NB4 (cell line): ENCODE data around the gene ARX.

ENCODE experiments used
- DNase-seq: peaks from one replicate; pipeline ENCODE4 v3.0.0; 2010; ENCODE audit warnings: low read depth
- H3K4me3 ChIP-seq: one replicate; pipeline ENCODE4 v1.5.1; 2011; ENCODE audit warnings: mild to moderate bottlenecking, low read depth, low read length, moderate library complexity
- CTCF ChIP-seq: IDR thresholded peaks from one replicate; pipeline ENCODE4 v1.5.1; 2012; ENCODE audit warnings: low read depth, low read length
- MAX ChIP-seq: IDR thresholded peaks from 2 replicates; pipeline ENCODE4 v1.6.1; 2011; ENCODE audit warnings: low read depth, low read length
- MYC ChIP-seq: IDR thresholded peaks from 2 replicates; pipeline ENCODE4 v1.6.1; 2011; ENCODE audit warnings: low read depth, low read length
- POLR2A ChIP-seq: IDR thresholded peaks from 2 replicates; pipeline ENCODE4 v1.6.1; 2011; ENCODE audit warnings: mild to moderate bottlenecking; ENCODE audit not compliant: insufficient read length; ENCODE audit errors: extremely low read depth

ARX gene

GRCh38 chrX:25043192-25043591 lies 27.4 kb upstream of the ARX start:
- no peak overlapping the region for H3K4me3 ChIP-seq
- DNase-seq = no peak
- no peak for TF ChIP-seq POLR2A
- no peak for TF ChIP-seq MAX

- no peak for DNase-seq
- no peak overlapping the region for H3K4me3 ChIP-seq
- TF ChIP-seq POLR2A (no peak), CTCF (no peak), MAX (no peak), MYC (no peak)
Measured at GRCh38 chrX:25039036-25039435, 23.3 kb upstream of the ARX start.

GRCh38 chrX:25034889-25035288 lies 19.1 kb upstream of the ARX start:
- no peak for TF ChIP-seq POLR2A
- TF ChIP-seq MYC = no peak
- TF ChIP-seq CTCF = no peak
- no peak for TF ChIP-seq MAX
- DNase-seq = no peak

GRCh38 chrX:25029288-25029825 lies 13.6 kb upstream of the ARX start:
- no peak overlapping the region for H3K4me3 ChIP-seq
- no peak for TF ChIP-seq MYC
- no peak for TF ChIP-seq CTCF
- no peak for TF ChIP-seq POLR2A
- TF ChIP-seq MAX = no peak
- no peak for DNase-seq

More at GRCh38 chrX:25034889-25035288, 19.1 kb upstream of the ARX start:
- no peak overlapping the region for H3K4me3 ChIP-seq

GRCh38 chrX:25028726-25029125 lies 13.0 kb upstream of the ARX start:
- no peak for DNase-seq
- H3K4me3 ChIP-seq = no peak overlapping the region
- TF ChIP-seq POLR2A (no peak), MYC (no peak), MAX (no peak), CTCF (no peak)

GRCh38 chrX:25026576-25026975 lies 10.8 kb upstream of the ARX start:
- TF ChIP-seq MYC = no peak
- no peak for TF ChIP-seq CTCF
- no peak for TF ChIP-seq MAX
- TF ChIP-seq POLR2A = no peak
- no peak overlapping the region for H3K4me3 ChIP-seq
- no peak for DNase-seq
